ENCODE results near the gene TRPV5. TPM values are rescaled to one million over a fixed set of nuclear protein-coding genes. Genes with fewer than 3 reads are reported as not detected.

The TRPV5 gene
- total and polyA plus RNA-seq, 2 donors (not counting 1 experiment from before 2014, with no cell fraction given) = not detected

- H3K79me2 ChIP-seq (ENCODE audit: control insufficient read depth, insufficient read depth, low read length) = no peaks in the 10 kb centered on the region
- no peaks in the 10 kb centered on the region for H4K20me1 ChIP-seq (ENCODE audit: control insufficient read depth, extremely low read depth, insufficient read depth, low read length)
- no peaks in the 10 kb centered on the region for H3K27me3 ChIP-seq (ENCODE audit: control insufficient read depth, insufficient read depth, low read length)
- H3K9ac ChIP-seq (ENCODE audit: insufficient read depth, low read length) = no peak overlapping the region
- no peak overlapping the region for H3K4me3 ChIP-seq (replicated peaks in 1 of 4; ENCODE audit: control extremely low read depth in 1 of 4, insufficient read depth in 1 of 4, low read depth in 3 of 4, low read length in 4 of 4)
- no peak overlapping the region for H3K4me2 ChIP-seq (ENCODE audit: extremely low read depth, insufficient read depth, low read length)
- TF ChIP-seq EZH2 (IDR thresholded peaks at IDR 0.05; ENCODE audit: low read length, missing control alignments) = no peak
- TF ChIP-seq, protein P1, sequence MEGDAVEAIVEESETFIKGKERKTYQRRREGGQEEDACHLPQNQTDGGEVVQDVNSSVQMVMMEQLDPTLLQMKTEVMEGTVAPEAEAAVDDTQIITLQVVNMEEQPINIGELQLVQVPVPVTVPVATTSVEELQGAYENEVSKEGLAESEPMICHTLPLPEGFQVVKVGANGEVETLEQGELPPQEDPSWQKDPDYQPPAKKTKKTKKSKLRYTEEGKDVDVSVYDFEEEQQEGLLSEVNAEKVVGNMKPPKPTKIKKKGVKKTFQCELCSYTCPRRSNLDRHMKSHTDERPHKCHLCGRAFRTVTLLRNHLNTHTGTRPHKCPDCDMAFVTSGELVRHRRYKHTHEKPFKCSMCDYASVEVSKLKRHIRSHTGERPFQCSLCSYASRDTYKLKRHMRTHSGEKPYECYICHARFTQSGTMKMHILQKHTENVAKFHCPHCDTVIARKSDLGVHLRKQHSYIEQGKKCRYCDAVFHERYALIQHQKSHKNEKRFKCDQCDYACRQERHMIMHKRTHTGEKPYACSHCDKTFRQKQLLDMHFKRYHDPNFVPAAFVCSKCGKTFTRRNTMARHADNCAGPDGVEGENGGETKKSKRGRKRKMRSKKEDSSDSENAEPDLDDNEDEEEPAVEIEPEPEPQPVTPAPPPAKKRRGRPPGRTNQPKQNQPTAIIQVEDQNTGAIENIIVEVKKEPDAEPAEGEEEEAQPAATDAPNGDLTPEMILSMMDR (conservative IDR thresholded peaks at IDR 0.05 in 1 of 2, IDR thresholded peaks at IDR 0.05 in 1 of 2; ENCODE audit: low read depth in 1 of 2, low read length in 2 of 2) = no peak
- H3K4me1 ChIP-seq (ENCODE audit: control insufficient read depth, extremely low read depth, insufficient read depth, low read length) = no peaks in the 10 kb centered on the region
- H2AFZ ChIP-seq (ENCODE audit: low read length) = no peak overlapping the region
- H3K27ac ChIP-seq (ENCODE audit: insufficient read depth, low read length) = no peak overlapping the region
- DNase-seq (ENCODE audit: low read depth in 2 of 2) = no peak
- H3K9me3 ChIP-seq (ENCODE audit: control insufficient read depth, insufficient read depth, low read depth, low read length) = no peaks in the 10 kb centered on the region
- H3K36me3 ChIP-seq (ENCODE audit: control insufficient read depth, insufficient read depth, low read length) = no peaks in the 10 kb centered on the region
Observed at GRCh38 chr7:142916508-142916907, 17.0 kb downstream of the TRPV5 start.

GRCh38 chr7:142915315-142915714 is 18.2 kb downstream of the TRPV5 start:
- Histone ChIP-seq H3K36me3 (ENCODE audit: control insufficient read depth, insufficient read depth, low read length) (no peaks in the 10 kb centered on the region), H3K4me1 (ENCODE audit: control insufficient read depth, extremely low read depth, insufficient read depth, low read length) (no peaks in the 10 kb centered on the region), H3K9ac (ENCODE audit: insufficient read depth, low read length) (no peak overlapping the region), H3K27ac (ENCODE audit: insufficient read depth, low read length) (no peak overlapping the region), H2AFZ (ENCODE audit: low read length) (no peak overlapping the region), H3K27me3 (ENCODE audit: control insufficient read depth, insufficient read depth, low read length) (no peaks in the 10 kb centered on the region), H3K9me3 (ENCODE audit: control insufficient read depth, insufficient read depth, low read depth, low read length) (no peaks in the 10 kb centered on the region), H3K4me2 (ENCODE audit: extremely low read depth, insufficient read depth, low read length) (no peak overlapping the region), H3K4me3 (replicated peaks in 1 of 4; ENCODE audit: control extremely low read depth in 1 of 4, insufficient read depth in 1 of 4, low read depth in 3 of 4, low read length in 4 of 4) (no peak overlapping the region), H4K20me1 (ENCODE audit: control insufficient read depth, extremely low read depth, insufficient read depth, low read length) (no peaks in the 10 kb centered on the region), H3K79me2 (ENCODE audit: control insufficient read depth, insufficient read depth, low read length) (no peaks in the 10 kb centered on the region)
- DNase-seq (ENCODE audit: low read depth in 2 of 2) = no peak
- TF ChIP-seq, protein P1 (conservative IDR thresholded peaks at IDR 0.05 in 1 of 2, IDR thresholded peaks at IDR 0.05 in 1 of 2; ENCODE audit: low read depth in 1 of 2, low read length in 2 of 2) = no peak
- no peak for TF ChIP-seq EZH2 (IDR thresholded peaks at IDR 0.05; ENCODE audit: low read length, missing control alignments)

DNA sequence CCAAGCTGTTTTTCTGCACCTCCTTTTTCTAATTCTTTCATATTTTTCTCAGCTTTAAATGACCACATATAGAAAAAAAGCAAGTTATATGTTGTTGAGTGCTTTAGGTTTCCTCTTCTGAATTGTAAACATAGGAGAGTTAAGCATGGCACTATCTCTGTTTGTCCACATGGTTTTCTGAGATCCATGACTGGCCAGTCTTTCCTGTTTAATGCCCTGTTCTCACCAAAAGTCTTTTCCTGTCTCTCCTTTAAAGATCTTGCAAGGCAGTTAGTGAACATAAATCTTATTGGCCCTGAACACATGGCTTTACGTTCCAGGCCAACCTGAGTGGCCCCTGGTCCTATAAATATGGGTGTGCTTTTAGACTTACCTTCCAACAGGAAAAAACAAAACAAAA is 19.4 kb downstream of the TRPV5 start:
- no peak overlapping the region for H3K27ac ChIP-seq (ENCODE audit: insufficient read depth, low read length)
- no peak for TF ChIP-seq EZH2 (IDR thresholded peaks at IDR 0.05; ENCODE audit: low read length, missing control alignments)
- TF ChIP-seq, protein P1 (conservative IDR thresholded peaks at IDR 0.05 in 1 of 2, IDR thresholded peaks at IDR 0.05 in 1 of 2; ENCODE audit: low read depth in 1 of 2, low read length in 2 of 2) = no peak
- H3K4me3 ChIP-seq (replicated peaks in 1 of 4; ENCODE audit: control extremely low read depth in 1 of 4, insufficient read depth in 1 of 4, low read depth in 3 of 4, low read length in 4 of 4) = no peak overlapping the region
- no peak for DNase-seq (ENCODE audit: low read depth in 2 of 2)
- H3K4me1 ChIP-seq (ENCODE audit: control insufficient read depth, extremely low read depth, insufficient read depth, low read length) = no peaks in the 10 kb centered on the region
- no peak overlapping the region for H3K4me2 ChIP-seq (ENCODE audit: extremely low read depth, insufficient read depth, low read length)
- H3K36me3 ChIP-seq (ENCODE audit: control insufficient read depth, insufficient read depth, low read length) = no peaks in the 10 kb centered on the region
- H3K9ac ChIP-seq (ENCODE audit: insufficient read depth, low read length) = no peak overlapping the region
- H3K9me3 ChIP-seq (ENCODE audit: control insufficient read depth, insufficient read depth, low read depth, low read length) = no peaks in the 10 kb centered on the region
- no peak overlapping the region for H2AFZ ChIP-seq (ENCODE audit: low read length)
- H3K79me2 ChIP-seq (ENCODE audit: control insufficient read depth, insufficient read depth, low read length) = no peaks in the 10 kb centered on the region
- H3K27me3 ChIP-seq (ENCODE audit: control insufficient read depth, insufficient read depth, low read length) = no peaks in the 10 kb centered on the region
- no peaks in the 10 kb centered on the region for H4K20me1 ChIP-seq (ENCODE audit: control insufficient read depth, extremely low read depth, insufficient read depth, low read length)

All from fibroblast of lung (primary cell).